K562 (cell line): Measurements from ENCODE around the gene PTPMT1. TPM values are rescaled to one million over a fixed set of nuclear protein-coding genes. Genes with fewer than 3 reads are reported as not detected.

Source experiments
- CCAR2 ChIP-seq: fragments of 200-400 bp; formaldehyde crosslinking; IDR thresholded peaks from 2 replicates; pipeline ENCODE4 v1.6.1; 2017; ENCODE audit warnings: mild to moderate bottlenecking, low read depth, low read length
- CHD1 ChIP-seq: fragments of 200-600 bp; sonication (generic); IDR thresholded peaks from one replicate; pipeline ENCODE4 v1.6.1; 2012; ENCODE audit warnings: mild to moderate bottlenecking, moderate library complexity, low read length, inconsistent platforms
- ERF ChIP-seq: fragments of 450-650 bp; formaldehyde crosslinking; IDR thresholded peaks from 2 replicates; pipeline ENCODE4 v1.4.0; 2020; ENCODE audit warnings: mild to moderate bottlenecking, mixed read lengths
- GATAD2B ChIP-seq: fragments of 450-650 bp; IDR thresholded peaks from 2 replicates; pipeline ENCODE4 v1.6.1; 2017; ENCODE audit warnings: mild to moderate bottlenecking, borderline replicate concordance
- NEUROD1 ChIP-seq: fragments of 150-350 bp; IDR thresholded peaks from 2 replicates; pipeline ENCODE4 v1.6.1; 2014; ENCODE audit warnings: borderline replicate concordance, low read length, low read depth; ENCODE audit not compliant: partially characterized antibody
- PHTF2 ChIP-seq: fragments of 250-450 bp; sonication (Bioruptor Pico); IDR thresholded peaks from 2 replicates; pipeline ENCODE4 v1.5.0; 2021; ENCODE audit warnings: mild to moderate bottlenecking
- POU5F1 ChIP-seq: fragments of 150-350 bp; IDR thresholded peaks from 2 replicates; pipeline ENCODE4 v1.6.1; 2014; ENCODE audit warnings: borderline replicate concordance, low read length, low read depth, mild to moderate bottlenecking; ENCODE audit not compliant: partially characterized antibody
- PYGO2 ChIP-seq: fragments of 450-650 bp; IDR thresholded peaks from 2 replicates; pipeline ENCODE4 v1.6.1; 2016; ENCODE audit warnings: mild to moderate bottlenecking, missing genetic modification characterization, moderate library complexity, missing compliant biosample characterization
- SIRT6 ChIP-seq: IDR thresholded peaks from one replicate; pipeline ENCODE4 v1.6.1; 2012; ENCODE audit warnings: low read depth, mild to moderate bottlenecking, control low read depth, inconsistent platforms, low read length, moderate library complexity
- SMARCE1 ChIP-seq: fragments of 450-650 bp; IDR thresholded peaks from 2 replicates; pipeline ENCODE4 v1.7.1; 2016; ENCODE audit warnings: mild to moderate bottlenecking
- SRSF3 ChIP-seq: fragments of 200-400 bp; formaldehyde crosslinking; IDR thresholded peaks from 2 replicates; pipeline ENCODE4 v1.6.1; 2016; ENCODE audit warnings: mild to moderate bottlenecking, low read length, moderate library complexity; ENCODE audit not compliant: insufficient read depth
- U2AF1 ChIP-seq: fragments of 200-400 bp; formaldehyde crosslinking; optimal IDR thresholded peaks from 2 replicates; pipeline ENCODE3; 2017; ENCODE audit warnings: mild to moderate bottlenecking, low read depth, low read length, moderate library complexity
- ZNF133 ChIP-seq: fragments of 250-450 bp; sonication (Bioruptor Pico); IDR thresholded peaks from 2 replicates; pipeline ENCODE4 v1.4.0; 2020; ENCODE audit warnings: mild to moderate bottlenecking
- ZNF232 ChIP-seq: sonication (generic); formaldehyde crosslinking; IDR thresholded peaks from 2 replicates; pipeline ENCODE4 v1.8.0; 2022; ENCODE audit warnings: mild to moderate bottlenecking, missing genetic modification reagents
- ZNF324 ChIP-seq: fragments of 250-450 bp; sonication (Bioruptor Pico); IDR thresholded peaks from 2 replicates; pipeline ENCODE4 v1.4.0; 2020; ENCODE audit warnings: mild to moderate bottlenecking
- polyA plus RNA-seq, 8 experiments: library from polyadenylated mRNA; depleted of rRNA in 4 of 8; stranded (reverse) in 5 of 8; unstranded in 3 of 8; fragments of >200 nt; fragmentation: Nextera tagmentation in 2 of 8; fragmentation: Illumina TruSeq in 1 of 8; extraction: Ambion mirVana in 2 of 8; extraction: Trizol in 1 of 8; gene quantifications; 2 replicates each; pipeline versions ENCODE4 v1.2.1 to v1.2.3, GENCODE V29; 2011 to 2014; ENCODE audit warnings: inconsistent platforms in 1 of 8, missing spikeins in 1 of 8
- total RNA-seq, 7 experiments: library from RNA; depleted of rRNA in 6 of 7; stranded (reverse); fragments of >200 nt in 6 of 7; fragmentation: Illumina TruSeq in 2 of 7; extraction: Trizol in 2 of 7; gene quantifications; 2 replicates each; pipeline versions ENCODE4 v1.2.1 to v1.2.3, GENCODE V29; 2011 to 2021; ENCODE audit warnings: low replicate concordance in 1 of 7
- TF ChIP-seq, protein P1 (sequence below), 2 experiments: fragments of 250-450 bp in 1 of 2; fragments of 450-650 bp in 1 of 2; sonication (Bioruptor Pico) in 1 of 2; IDR thresholded peaks; 2 replicates each; pipeline versions ENCODE4 v1.6.1 to v1.8.0; 2016 to 2021; ENCODE audit warnings: mild to moderate bottlenecking in 2 of 2, moderate library complexity in 2 of 2, missing compliant biosample characterization in 1 of 2, missing genetic modification characterization in 1 of 2
- TF ChIP-seq, protein P2 (sequence below): fragments of 450-650 bp; IDR thresholded peaks from 2 replicates; pipeline ENCODE4 v1.7.0; 2016; ENCODE audit warnings: borderline replicate concordance
- TF ChIP-seq, protein P3 (sequence below): fragments of 250-450 bp; sonication (Bioruptor Pico); IDR thresholded peaks from 2 replicates; pipeline ENCODE4 v1.9.0; 2021; ENCODE audit warnings: mild to moderate bottlenecking
- TF ChIP-seq, protein P4 (sequence below): sonication (generic); formaldehyde crosslinking; IDR thresholded peaks from 2 replicates; pipeline ENCODE4 v1.9.0; 2022; ENCODE audit warnings: mild to moderate bottlenecking, missing genetic modification reagents
- TF ChIP-seq, protein P5 (sequence below): fragments of 450-650 bp; formaldehyde crosslinking; conservative IDR thresholded peaks from 2 replicates; pipeline ENCODE4 v1.4.0; 2022; ENCODE audit warnings: mild to moderate bottlenecking, missing genetic modification characterization
- TF ChIP-seq, protein P6 (sequence below), 3 experiments: IDR thresholded peaks in 2 of 3; conservative IDR thresholded peaks in 1 of 3; 2 replicates each; pipeline ENCODE4 v1.5.1; 2011 to 2012; ENCODE audit warnings: low read length in 3 of 3, mild to moderate bottlenecking in 3 of 3, control low read depth in 2 of 3, improper control_type of control experiment in 1 of 3, inconsistent platforms in 1 of 3, low read depth in 1 of 3, mixed read lengths in 1 of 3, moderate library complexity in 1 of 3; ENCODE audit not compliant: insufficient read depth in 2 of 3

PTPMT1 gene
- total and polyA plus RNA-seq, 9 of the 15 experiments (the other 6 are each of a cell fraction or from before 2014, with no cell fraction given), result 10.4 to 140 (median 67.2) TPM

DNA sequence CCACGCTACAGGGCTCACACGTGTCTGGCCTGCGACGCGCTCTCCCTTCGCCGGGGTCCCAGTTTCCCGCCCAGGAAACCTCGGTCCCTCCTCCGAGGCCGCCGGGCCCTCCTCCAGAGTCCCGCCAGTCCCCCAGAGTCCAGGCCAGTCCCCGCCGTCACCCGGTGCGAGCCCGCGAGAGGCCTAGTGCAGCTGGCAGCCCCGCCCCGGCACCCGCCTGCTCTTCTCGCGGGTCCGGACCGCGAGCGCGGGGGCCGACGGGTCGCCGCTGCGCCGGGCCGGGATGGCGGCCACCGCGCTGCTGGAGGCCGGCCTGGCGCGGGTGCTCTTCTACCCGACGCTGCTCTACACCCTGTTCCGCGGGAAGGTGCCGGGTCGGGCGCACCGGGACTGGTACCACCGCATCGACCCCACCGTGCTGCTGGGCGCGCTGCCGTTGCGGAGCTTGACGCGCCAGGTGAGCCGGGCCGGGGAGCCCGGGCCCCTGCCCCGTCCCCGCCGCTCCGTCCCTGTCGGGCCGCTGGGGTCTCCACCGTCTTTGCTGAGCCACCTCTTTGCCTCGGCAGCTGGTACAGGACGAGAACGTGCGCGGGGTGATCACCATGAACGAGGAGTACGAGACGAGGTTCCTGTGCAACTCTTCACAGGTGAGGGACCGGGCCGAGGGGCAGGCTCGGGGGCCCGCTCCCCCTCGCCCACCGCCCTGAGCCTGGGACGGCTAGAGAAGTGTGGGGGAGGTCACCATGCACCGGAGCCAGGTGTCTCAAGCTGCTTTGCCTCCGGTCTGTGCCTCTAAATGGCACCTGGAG, at the start of gene PTPMT1 (continued):
- TF ChIP-seq, protein P1, sequence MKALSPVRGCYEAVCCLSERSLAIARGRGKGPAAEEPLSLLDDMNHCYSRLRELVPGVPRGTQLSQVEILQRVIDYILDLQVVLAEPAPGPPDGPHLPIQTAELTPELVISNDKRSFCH (CRISPR knock-in tag; IDR thresholded peaks at IDR 0.05), result no peak
- TF ChIP-seq, protein P1 (tag; IDR thresholded peaks at IDR 0.05), result peak; percentile 88
- TF ChIP-seq PYGO2 (tag) (no peak), CCAR2 (no peak), SMARCE1 (0 out of 2 replicates have a peak, but pooled peaks have one; percentile 6), SRSF3 (0 out of 2 replicates have a peak, but pooled peaks have one; percentile 50), GATAD2B (peak; percentile 91), PHTF2 (CRISPR knock-in tag) (no peak), ZNF232 (no peak; the same call in 1 of the 2 replicates), SIRT6 (no peak), CHD1 (peak; percentile 85), ZNF324 (CRISPR knock-in tag) (no peak), POU5F1 (no peak), NEUROD1 (peak; percentile 48), ERF (CRISPR knock-in tag) (peak; percentile 77), ZNF133 (CRISPR knock-in tag) (no peak), U2AF1 (peak; percentile 66)
- TF ChIP-seq, protein P2, sequence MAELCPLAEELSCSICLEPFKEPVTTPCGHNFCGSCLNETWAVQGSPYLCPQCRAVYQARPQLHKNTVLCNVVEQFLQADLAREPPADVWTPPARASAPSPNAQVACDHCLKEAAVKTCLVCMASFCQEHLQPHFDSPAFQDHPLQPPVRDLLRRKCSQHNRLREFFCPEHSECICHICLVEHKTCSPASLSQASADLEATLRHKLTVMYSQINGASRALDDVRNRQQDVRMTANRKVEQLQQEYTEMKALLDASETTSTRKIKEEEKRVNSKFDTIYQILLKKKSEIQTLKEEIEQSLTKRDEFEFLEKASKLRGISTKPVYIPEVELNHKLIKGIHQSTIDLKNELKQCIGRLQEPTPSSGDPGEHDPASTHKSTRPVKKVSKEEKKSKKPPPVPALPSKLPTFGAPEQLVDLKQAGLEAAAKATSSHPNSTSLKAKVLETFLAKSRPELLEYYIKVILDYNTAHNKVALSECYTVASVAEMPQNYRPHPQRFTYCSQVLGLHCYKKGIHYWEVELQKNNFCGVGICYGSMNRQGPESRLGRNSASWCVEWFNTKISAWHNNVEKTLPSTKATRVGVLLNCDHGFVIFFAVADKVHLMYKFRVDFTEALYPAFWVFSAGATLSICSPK, result no peak
- TF ChIP-seq, protein P3, sequence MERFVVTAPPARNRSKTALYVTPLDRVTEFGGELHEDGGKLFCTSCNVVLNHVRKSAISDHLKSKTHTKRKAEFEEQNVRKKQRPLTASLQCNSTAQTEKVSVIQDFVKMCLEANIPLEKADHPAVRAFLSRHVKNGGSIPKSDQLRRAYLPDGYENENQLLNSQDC (CRISPR knock-in tag), result no peak
- TF ChIP-seq, protein P4, sequence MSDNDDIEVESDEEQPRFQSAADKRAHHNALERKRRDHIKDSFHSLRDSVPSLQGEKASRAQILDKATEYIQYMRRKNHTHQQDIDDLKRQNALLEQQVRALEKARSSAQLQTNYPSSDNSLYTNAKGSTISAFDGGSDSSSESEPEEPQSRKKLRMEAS (CRISPR knock-in tag), result peak; percentile 85
- TF ChIP-seq, protein P5, sequence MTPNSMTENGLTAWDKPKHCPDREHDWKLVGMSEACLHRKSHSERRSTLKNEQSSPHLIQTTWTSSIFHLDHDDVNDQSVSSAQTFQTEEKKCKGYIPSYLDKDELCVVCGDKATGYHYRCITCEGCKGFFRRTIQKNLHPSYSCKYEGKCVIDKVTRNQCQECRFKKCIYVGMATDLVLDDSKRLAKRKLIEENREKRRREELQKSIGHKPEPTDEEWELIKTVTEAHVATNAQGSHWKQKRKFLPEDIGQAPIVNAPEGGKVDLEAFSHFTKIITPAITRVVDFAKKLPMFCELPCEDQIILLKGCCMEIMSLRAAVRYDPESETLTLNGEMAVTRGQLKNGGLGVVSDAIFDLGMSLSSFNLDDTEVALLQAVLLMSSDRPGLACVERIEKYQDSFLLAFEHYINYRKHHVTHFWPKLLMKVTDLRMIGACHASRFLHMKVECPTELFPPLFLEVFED (CRISPR knock-in tag), result no peak
- TF ChIP-seq, protein P6, sequence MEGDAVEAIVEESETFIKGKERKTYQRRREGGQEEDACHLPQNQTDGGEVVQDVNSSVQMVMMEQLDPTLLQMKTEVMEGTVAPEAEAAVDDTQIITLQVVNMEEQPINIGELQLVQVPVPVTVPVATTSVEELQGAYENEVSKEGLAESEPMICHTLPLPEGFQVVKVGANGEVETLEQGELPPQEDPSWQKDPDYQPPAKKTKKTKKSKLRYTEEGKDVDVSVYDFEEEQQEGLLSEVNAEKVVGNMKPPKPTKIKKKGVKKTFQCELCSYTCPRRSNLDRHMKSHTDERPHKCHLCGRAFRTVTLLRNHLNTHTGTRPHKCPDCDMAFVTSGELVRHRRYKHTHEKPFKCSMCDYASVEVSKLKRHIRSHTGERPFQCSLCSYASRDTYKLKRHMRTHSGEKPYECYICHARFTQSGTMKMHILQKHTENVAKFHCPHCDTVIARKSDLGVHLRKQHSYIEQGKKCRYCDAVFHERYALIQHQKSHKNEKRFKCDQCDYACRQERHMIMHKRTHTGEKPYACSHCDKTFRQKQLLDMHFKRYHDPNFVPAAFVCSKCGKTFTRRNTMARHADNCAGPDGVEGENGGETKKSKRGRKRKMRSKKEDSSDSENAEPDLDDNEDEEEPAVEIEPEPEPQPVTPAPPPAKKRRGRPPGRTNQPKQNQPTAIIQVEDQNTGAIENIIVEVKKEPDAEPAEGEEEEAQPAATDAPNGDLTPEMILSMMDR (IDR thresholded peaks at IDR 0.05 in 2 of 3, conservative IDR thresholded peaks at IDR 0.05 in 1 of 3; ENCODE audit: insufficient read depth in 2 of 3, low read depth in 1 of 3, low read length in 3 of 3), result no peak
